Astrocyte (in vitro differentiated cells and primary cell): ENCODE results near the gene UBR3. TPM values are rescaled to one million over a fixed set of nuclear protein-coding genes. Genes with fewer than 3 reads are reported as not detected.
A peak's percentile ranks its signal among the peaks of the same experiment; 100 is the strongest.

ENCODE experiments used
- DNase-seq: peaks from one replicate; pipeline ENCODE4 v3.0.0-alpha.2; 2010; ENCODE audit warnings: low read depth
- FAIRE-seq: peaks from 2 replicates; lab custom pipeline; 2011; peaks lifted over from hg19 to GRCh38; lab: Jason Lieb, UNC
- H2AFZ ChIP-seq: 2 replicates; pipeline ENCODE4 v1.6.0; 2012; ENCODE audit warnings: low read depth, low read length, inconsistent platforms
- H3K27ac ChIP-seq: 2 replicates; pipeline ENCODE4 v1.5.1; 2011; ENCODE audit warnings: low read depth, low read length, inconsistent platforms
- H3K27me3 ChIP-seq: 2 replicates; pipeline ENCODE4 v1.6.0; 2011; ENCODE audit warnings: low read length, inconsistent platforms; ENCODE audit not compliant: insufficient read depth
- H3K36me3 ChIP-seq: 2 replicates; pipeline ENCODE4 v1.5.1; 2011; ENCODE audit warnings: low read length, inconsistent platforms; ENCODE audit not compliant: insufficient read depth
- H3K4me1 ChIP-seq: 2 replicates; pipeline ENCODE4 v1.5.1; 2011; ENCODE audit warnings: low read length, inconsistent platforms; ENCODE audit not compliant: insufficient read depth
- H3K4me2 ChIP-seq: 2 replicates; pipeline ENCODE4 v1.6.0; 2012; ENCODE audit warnings: low read length, inconsistent platforms
- H3K4me3 ChIP-seq: 2 replicates; pipeline ENCODE4 v1.5.1; 2011; ENCODE audit warnings: low read depth, mild to moderate bottlenecking, low read length, inconsistent platforms; ENCODE audit not compliant: insufficient read depth
- H3K79me2 ChIP-seq: 2 replicates; pipeline ENCODE4 v1.6.0; 2012; ENCODE audit warnings: mild to moderate bottlenecking, low read length, inconsistent platforms; ENCODE audit not compliant: insufficient read depth
- H3K9ac ChIP-seq: 2 replicates; pipeline ENCODE4 v1.6.0; 2012; ENCODE audit warnings: mild to moderate bottlenecking, low read length, inconsistent platforms
- H3K9me3 ChIP-seq: 2 replicates; pipeline ENCODE4 v1.5.1; 2012; ENCODE audit warnings: low read depth, mild to moderate bottlenecking, low read length, inconsistent platforms; ENCODE audit not compliant: insufficient read depth
- H4K20me1 ChIP-seq: 2 replicates; pipeline ENCODE4 v1.6.0; 2012; ENCODE audit warnings: low read length, inconsistent platforms; ENCODE audit not compliant: insufficient read depth
- H3K27ac Mint-ChIP-seq: one replicate; pipeline ENCODE4 v1.8.0; 2021; ENCODE audit warnings: mild to moderate bottlenecking, mixed read lengths; ENCODE audit not compliant: unreplicated experiment
- H3K27me3 Mint-ChIP-seq: one replicate; pipeline ENCODE4 v1.8.0; 2021; ENCODE audit warnings: low read depth, mixed read lengths; ENCODE audit not compliant: unreplicated experiment
- H3K36me3 Mint-ChIP-seq: one replicate; pipeline ENCODE4 v1.8.0; 2021; ENCODE audit warnings: low read depth, mixed read lengths; ENCODE audit not compliant: unreplicated experiment
- H3K4me1 Mint-ChIP-seq: one replicate; pipeline ENCODE4 v1.8.0; 2021; ENCODE audit warnings: low read depth, mixed read lengths; ENCODE audit not compliant: unreplicated experiment
- H3K4me3 Mint-ChIP-seq: one replicate; pipeline ENCODE4 v1.8.0; 2021; ENCODE audit warnings: mild to moderate bottlenecking, moderate library complexity, mixed read lengths; ENCODE audit not compliant: unreplicated experiment
- H3K9me3 Mint-ChIP-seq: one replicate; pipeline ENCODE4 v1.8.0; 2021; ENCODE audit warnings: mild to moderate bottlenecking, mixed read lengths; ENCODE audit not compliant: unreplicated experiment
- CTCF ChIP-seq: IDR thresholded peaks from 2 replicates; pipeline ENCODE4 v1.5.1; 2011; ENCODE audit warnings: low read depth, mild to moderate bottlenecking, inconsistent platforms, low read length, moderate library complexity; ENCODE audit not compliant: insufficient read depth
- EZH2 ChIP-seq: IDR thresholded peaks from 2 replicates; pipeline ENCODE4 v1.6.1; 2012; ENCODE audit warnings: mild to moderate bottlenecking, low read length, inconsistent platforms; ENCODE audit not compliant: insufficient read depth
- total RNA-seq: library from RNA; stranded (reverse); gene quantifications from 2 replicates; pipeline ENCODE4 v1.2.1, GENCODE V29; 2021

UBR3 gene
- total RNA-seq, 1 donor from 2014 or later, result 18.7 TPM

GRCh38 chr2:169798397-169798717, 28.9 kb upstream of the UBR3 start:
- Mint-ChIP-seq H3K36me3 (peaks cover 3% of the 10 kb centered on the region), H3K4me3 (peak overlapping the region; percentile 90), H3K4me1 (peaks cover 2% of the 10 kb centered on the region), H3K9me3 (no peaks in the 10 kb centered on the region), H3K27me3 (no peaks in the 10 kb centered on the region), H3K27ac (peak overlapping the region; percentile 78)
- H3K4me3 ChIP-seq, result peak overlapping the region; percentile 94
- H3K4me1 ChIP-seq, result no peaks in the 10 kb centered on the region
- FAIRE-seq (no peak), DNase-seq (no peak)
- peaks cover 9% of the 10 kb centered on the region for H4K20me1 ChIP-seq
- H3K9ac ChIP-seq, result peak overlapping the region; percentile 92
- H3K27ac ChIP-seq, result peak overlapping the region; percentile 76
- H3K9me3 ChIP-seq, result no peaks in the 10 kb centered on the region
- peak overlapping the region; percentile 93 for H3K4me2 ChIP-seq
- H3K27me3 ChIP-seq, result no peaks in the 10 kb centered on the region
- H2AFZ ChIP-seq, result peak overlapping the region; percentile 84
- peaks cover 2% of the 10 kb centered on the region for H3K36me3 ChIP-seq
- TF ChIP-seq CTCF (no peak), EZH2 (no peak)
- H3K79me2 ChIP-seq, result peaks cover 45% of the 10 kb centered on the region

- Histone ChIP-seq H3K9ac (peak within 1 kb of the TSS; percentile 92), H3K27me3 (no peaks in the 10 kb centered on the region), H3K4me3 (peak within 1 kb of the TSS; percentile 94), H2AFZ (peak within 1 kb of the TSS; percentile 84), H3K4me1 (no peaks in the 10 kb centered on the region), H3K27ac (peak within 1 kb of the TSS; percentile 76), H3K79me2 (peaks cover 51% of the 10 kb centered on the region), H3K4me2 (peak within 1 kb of the TSS; percentile 93), H3K36me3 (peaks cover 2% of the 10 kb centered on the region), H4K20me1 (peaks cover 9% of the 10 kb centered on the region), H3K9me3 (no peaks in the 10 kb centered on the region)
- FAIRE-seq, result no peak
- no peaks in the 10 kb centered on the region for H3K9me3 Mint-ChIP-seq
- peak within 1 kb of the TSS; percentile 95 for H3K4me3 Mint-ChIP-seq
- H3K27me3 Mint-ChIP-seq, result no peaks in the 10 kb centered on the region
- TF ChIP-seq EZH2 (no peak), CTCF (no peak)
- peak within 1 kb of the TSS; percentile 78 for H3K27ac Mint-ChIP-seq
- peaks cover 4% of the 10 kb centered on the region for H3K4me1 Mint-ChIP-seq
- peak; percentile 88 for DNase-seq
- H3K36me3 Mint-ChIP-seq, result peaks cover 3% of the 10 kb centered on the region
These were observed 28.3 kb upstream of the UBR3 start, which contains the start of gene SSB for GRCh38 chr2:169798718-169799592. TSS of gene SSB (plus strand) at chr2:169798871. CDS start at chr2:169800961, 2,090 bp downstream.

GRCh38 chr2:169803480-169803879, 23.8 kb upstream of the UBR3 start:
- H4K20me1 ChIP-seq, result peaks cover 9% of the 10 kb centered on the region
- no peak overlapping the region for H2AFZ ChIP-seq
- no peaks in the 10 kb centered on the region for H3K27me3 Mint-ChIP-seq
- H3K4me1 Mint-ChIP-seq, result peaks cover 4% of the 10 kb centered on the region
- peak overlapping the region; percentile 45 for H3K4me3 Mint-ChIP-seq
- H3K4me3 ChIP-seq, result no peak overlapping the region
- no peaks in the 10 kb centered on the region for H3K9me3 Mint-ChIP-seq
- H3K9me3 ChIP-seq, result no peaks in the 10 kb centered on the region
- H3K27ac ChIP-seq, result no peak overlapping the region
- peaks cover 13% of the 10 kb centered on the region for H3K36me3 Mint-ChIP-seq
- no peak overlapping the region for H3K9ac ChIP-seq
- TF ChIP-seq CTCF (no peak), EZH2 (no peak)
- peaks cover 22% of the 10 kb centered on the region for H3K36me3 ChIP-seq
- no peak overlapping the region for H3K4me2 ChIP-seq
- H3K27ac Mint-ChIP-seq, result peak overlapping the region; percentile 58
- FAIRE-seq, result no peak
- no peak for DNase-seq
- peaks cover 60% of the 10 kb centered on the region for H3K79me2 ChIP-seq
- H3K4me1 ChIP-seq, result peaks cover 5% of the 10 kb centered on the region
- no peaks in the 10 kb centered on the region for H3K27me3 ChIP-seq
